Activated B cell treated with CpG ODN at 0.5 μM for 24 hours (primary cell): ENCODE measurements around the gene GABRR3. TPM values are rescaled to one million over a fixed set of nuclear protein-coding genes. Genes with fewer than 3 reads are reported as not detected.

Source experiments
- ATAC-seq: fragments of 200-7000 bp; cut with Tn5 transposase; one replicate; pipeline ENCODE4 v1.10.0; 2021; ENCODE audit warnings: low read depth, mild to moderate bottlenecking, moderate library complexity
- CTCF ChIA-PET: fragments of 350-600 bp; sonication (Branson Sonifier 250); formaldehyde crosslinking; loops from one replicate; lab custom pipeline; 2021; ENCODE audit warnings: antibody characterized with exemption; lab: Charles Lee
- POLR2A ChIA-PET: fragments of 350-600 bp; sonication (Branson Sonifier 250); formaldehyde crosslinking; loops from one replicate; lab custom pipeline; 2021; ENCODE audit warnings: antibody characterized with exemption; lab: Charles Lee
- DNase-seq: peaks from one replicate; pipeline ENCODE4 v3.0.0; 2022
- H3K27ac Mint-ChIP-seq: one replicate; pipeline ENCODE4 v1.8.0; 2020; ENCODE audit warnings: mixed read lengths
- H3K27me3 Mint-ChIP-seq: one replicate; pipeline ENCODE4 v1.8.0; 2021; ENCODE audit warnings: mixed read lengths
- H3K36me3 Mint-ChIP-seq: one replicate; pipeline ENCODE4 v1.8.0; 2021; ENCODE audit warnings: low read depth, mixed read lengths
- H3K4me1 Mint-ChIP-seq: one replicate; pipeline ENCODE4 v1.8.0; 2021; ENCODE audit warnings: mixed read lengths
- H3K4me3 Mint-ChIP-seq: one replicate; pipeline ENCODE4 v1.8.0; 2020; ENCODE audit warnings: mild to moderate bottlenecking, mixed read lengths
- H3K9me3 Mint-ChIP-seq: one replicate; pipeline ENCODE4 v1.8.0; 2020; ENCODE audit warnings: mixed read lengths
- CTCF ChIP-seq: fragments of 200-600 bp; IDR thresholded peaks from one replicate; pipeline ENCODE4 v1.8.0; 2022; ENCODE audit warnings: antibody characterized with exemption, mild to moderate bottlenecking
- intact Hi-C: fragments of 100-400 bp; cut with micrococcal nuclease; formaldehyde crosslinking; loops from one replicate; pipeline ENCODE4 v1.15.1; 2024
- total RNA-seq: library from RNA; stranded (reverse); gene quantifications from 2 replicates; pipeline ENCODE4 v1.2.3, GENCODE V29; 2022

The GABRR3 gene
- total RNA-seq, 1 donor from 2014 or later, result not detected

GRCh38 chr3:98032904-98033303 lies 2.2 kb downstream of the GABRR3 start:
- H3K4me3 Mint-ChIP-seq, result no peak overlapping the region
- intact Hi-C loops, result no loop called here
- no peaks in the 10 kb centered on the region for H3K36me3 Mint-ChIP-seq
- ChIA-PET POLR2A (no interaction called here), CTCF (no interaction called here)
- no peak for ATAC-seq
- no peak for TF ChIP-seq CTCF
- H3K4me1 Mint-ChIP-seq, result no peaks in the 10 kb centered on the region
- H3K27ac Mint-ChIP-seq, result no peak overlapping the region
- no peak for DNase-seq
- peaks cover 14% of the 10 kb centered on the region for H3K27me3 Mint-ChIP-seq
- H3K9me3 Mint-ChIP-seq, result no peaks in the 10 kb centered on the region

- Mint-ChIP-seq H3K27me3 (peaks cover 12% of the 10 kb centered on the region), H3K27ac (no peak overlapping the region), H3K36me3 (no peaks in the 10 kb centered on the region), H3K4me3 (no peak overlapping the region), H3K9me3 (no peaks in the 10 kb centered on the region), H3K4me1 (no peaks in the 10 kb centered on the region)
- ATAC-seq (no peak), DNase-seq (no peak)
- ChIA-PET CTCF (no interaction called here), POLR2A (no interaction called here)
- TF ChIP-seq CTCF, result no peak
- intact Hi-C loops, result no loop called here
Measured at GRCh38 chr3:98032265-98032664, 2.9 kb downstream of the GABRR3 start.

GRCh38 chr3:98029083-98029482 lies 6.0 kb downstream of the GABRR3 start:
- Mint-ChIP-seq H3K9me3 (no peaks in the 10 kb centered on the region), H3K27me3 (peaks cover 10% of the 10 kb centered on the region), H3K36me3 (no peaks in the 10 kb centered on the region), H3K4me3 (no peak overlapping the region), H3K27ac (no peak overlapping the region), H3K4me1 (no peaks in the 10 kb centered on the region)
- CTCF ChIA-PET, result no interaction called here
- intact Hi-C loops, result no loop called here
- ATAC-seq (no peak), DNase-seq (no peak)
- POLR2A ChIA-PET, result no interaction called here
- no peak for TF ChIP-seq CTCF

GRCh38 chr3:98027085-98027446 lies 8.0 kb downstream of the GABRR3 start:
- H3K4me1 Mint-ChIP-seq, result no peaks in the 10 kb centered on the region
- ChIA-PET POLR2A (no interaction called here), CTCF (interaction anchor here (1.9 to 3.2 kb wide), 3 partner anchors 11 to 233 kb away, joined by 5 to 14 read pairs (median 12); no protein-coding TSS in a partner anchor)
- TF ChIP-seq CTCF, result no peak
- intact Hi-C loops, result no loop called here
- no peak overlapping the region for H3K27ac Mint-ChIP-seq
- H3K27me3 Mint-ChIP-seq, result peaks cover 8% of the 10 kb centered on the region
- no peaks in the 10 kb centered on the region for H3K36me3 Mint-ChIP-seq
- no peak for DNase-seq
- no peak for ATAC-seq
- H3K9me3 Mint-ChIP-seq, result no peaks in the 10 kb centered on the region
- H3K4me3 Mint-ChIP-seq, result no peak overlapping the region

GRCh38 chr3:98026425-98027084 lies 8.6 kb downstream of the GABRR3 start:
- Mint-ChIP-seq H3K27me3 (peaks cover 8% of the 10 kb centered on the region), H3K36me3 (no peaks in the 10 kb centered on the region), H3K4me1 (no peaks in the 10 kb centered on the region), H3K27ac (no peak overlapping the region), H3K4me3 (no peak overlapping the region), H3K9me3 (no peaks in the 10 kb centered on the region)
- intact Hi-C loops, result no loop called here
- ChIA-PET POLR2A (no interaction called here), CTCF (interaction anchor here (0.7 to 3.2 kb wide), 5 partner anchors 12 to 307 kb away, joined by 3 to 14 read pairs (median 5); no protein-coding TSS in a partner anchor)
- ATAC-seq (no peak), DNase-seq (no peak)
- TF ChIP-seq CTCF, result no peak
